Prostate gland (tissue), 2 donors: ENCODE measurements around the gene TBC1D5. TPM values are rescaled to one million over a fixed set of nuclear protein-coding genes. Genes with fewer than 3 reads are reported as not detected.

Experiments used
- DNase-seq: peaks from one replicate; pipeline ENCODE4 v3.0.0-alpha.2; 2019; ENCODE audit warnings: low spot score
- H3K27ac ChIP-seq, 2 donors: fragments of 200-600 bp; sonication (generic); 2 replicates each; pipeline ENCODE4 v1.5.1; 2017 to 2019
- H3K27me3 ChIP-seq: fragments of 200-600 bp; sonication (generic); replicated peaks from 2 replicates; pipeline ENCODE4 v1.5.1; 2019; ENCODE audit not compliant: insufficient read depth
- H3K36me3 ChIP-seq, 2 donors: fragments of 200-600 bp; sonication (generic); 1 replicate in 1 of 2; 2 replicates in 1 of 2; pipeline versions ENCODE4 v1.5.1 to v1.8.1; 2017 to 2019
- H3K4me1 ChIP-seq: fragments of 200-600 bp; sonication (generic); replicated peaks from 2 replicates; pipeline ENCODE4 v1.5.1; 2019
- H3K4me3 ChIP-seq, 2 donors: fragments of 200-600 bp; sonication (generic); 2 replicates each; pipeline ENCODE4 v1.5.1; 2017 to 2019
- H3K9me3 ChIP-seq: fragments of 200-600 bp; sonication (generic); 2 replicates; pipeline ENCODE4 v1.5.1; 2017
- POLR2A ChIP-seq: fragments of 450-650 bp; IDR thresholded peaks from one replicate; pipeline ENCODE4 v1.6.1; 2016; ENCODE audit warnings: antibody characterized with exemption, mild to moderate bottlenecking
- POLR2AphosphoS5 ChIP-seq: sonication (generic); formaldehyde crosslinking; IDR thresholded peaks from one replicate; pipeline ENCODE4 v1.6.1; 2017; ENCODE audit warnings: antibody characterized with exemption
- WGBS: methylation state at CpG from one replicate; pipeline ENCODE4 v1.1.5; 2018; 5-methylcytosine and 5-hydroxymethylcytosine counted together
- intact Hi-C: fragments of 100-400 bp; cut with DNase I; formaldehyde crosslinking; loops from one replicate; pipeline ENCODE4 v1.14.2; 2022
- total RNA-seq, 2 donors: library from RNA; depleted of rRNA; stranded (reverse); fragments of >200 nt; gene quantifications; one replicate each; pipeline ENCODE4 v1.1.0, GENCODE V29; 2016
- TF ChIP-seq, protein P1 (sequence below), 4 experiments: fragments of 200-600 bp in 2 of 4; fragments of 450-650 bp in 2 of 4; sonication (generic) in 2 of 4; IDR thresholded peaks; 1 replicate in 3 of 4; 2 replicates in 1 of 4; pipeline ENCODE4 v1.5.1; 2016 to 2019; ENCODE audit warnings: antibody characterized with exemption in 4 of 4, mild to moderate bottlenecking in 2 of 4, moderate library complexity in 2 of 4

The TBC1D5 gene
- total RNA-seq, 2 donors from 2014 or later = 64.8 to 99.2 TPM

DNA sequence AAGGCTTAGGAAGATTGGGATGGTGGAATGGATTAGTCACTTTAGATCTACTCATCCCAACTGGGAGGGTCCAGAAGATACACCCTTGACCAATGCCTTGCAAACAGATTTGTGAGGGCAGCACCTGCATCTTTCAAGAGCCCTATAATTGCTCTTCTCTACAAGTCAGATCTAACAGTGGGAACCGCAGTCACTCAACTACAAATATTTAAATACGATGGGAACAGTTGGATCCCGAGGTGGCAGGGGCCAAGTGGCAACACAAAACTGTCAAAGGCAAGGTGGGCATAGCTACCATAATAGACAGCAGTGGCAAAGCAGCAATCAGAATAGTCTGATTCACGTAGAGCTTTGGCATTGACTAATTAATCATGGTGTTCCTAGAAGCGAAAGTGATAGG lies 152.0 kb downstream of the TBC1D5 start:
- no peaks in the 10 kb centered on the region for H3K27me3 ChIP-seq
- H3K9me3 ChIP-seq = no peaks in the 10 kb centered on the region
- 98% methylated on average over 5 of the region's 5 CpGs for WGBS
- H3K27ac ChIP-seq = no peak overlapping the region
- H3K36me3 ChIP-seq = no peaks in the 10 kb centered on the region
- no peak overlapping the region for H3K4me3 ChIP-seq
- TF ChIP-seq POLR2A = no peak
- TF ChIP-seq POLR2AphosphoS5 = no peak
- TF ChIP-seq, protein P1, sequence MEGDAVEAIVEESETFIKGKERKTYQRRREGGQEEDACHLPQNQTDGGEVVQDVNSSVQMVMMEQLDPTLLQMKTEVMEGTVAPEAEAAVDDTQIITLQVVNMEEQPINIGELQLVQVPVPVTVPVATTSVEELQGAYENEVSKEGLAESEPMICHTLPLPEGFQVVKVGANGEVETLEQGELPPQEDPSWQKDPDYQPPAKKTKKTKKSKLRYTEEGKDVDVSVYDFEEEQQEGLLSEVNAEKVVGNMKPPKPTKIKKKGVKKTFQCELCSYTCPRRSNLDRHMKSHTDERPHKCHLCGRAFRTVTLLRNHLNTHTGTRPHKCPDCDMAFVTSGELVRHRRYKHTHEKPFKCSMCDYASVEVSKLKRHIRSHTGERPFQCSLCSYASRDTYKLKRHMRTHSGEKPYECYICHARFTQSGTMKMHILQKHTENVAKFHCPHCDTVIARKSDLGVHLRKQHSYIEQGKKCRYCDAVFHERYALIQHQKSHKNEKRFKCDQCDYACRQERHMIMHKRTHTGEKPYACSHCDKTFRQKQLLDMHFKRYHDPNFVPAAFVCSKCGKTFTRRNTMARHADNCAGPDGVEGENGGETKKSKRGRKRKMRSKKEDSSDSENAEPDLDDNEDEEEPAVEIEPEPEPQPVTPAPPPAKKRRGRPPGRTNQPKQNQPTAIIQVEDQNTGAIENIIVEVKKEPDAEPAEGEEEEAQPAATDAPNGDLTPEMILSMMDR (IDR thresholded peaks at IDR 0.05) = no peak
- DNase-seq = no peak
- intact Hi-C loops = no loop called here
- no peaks in the 10 kb centered on the region for H3K4me1 ChIP-seq

DNA sequence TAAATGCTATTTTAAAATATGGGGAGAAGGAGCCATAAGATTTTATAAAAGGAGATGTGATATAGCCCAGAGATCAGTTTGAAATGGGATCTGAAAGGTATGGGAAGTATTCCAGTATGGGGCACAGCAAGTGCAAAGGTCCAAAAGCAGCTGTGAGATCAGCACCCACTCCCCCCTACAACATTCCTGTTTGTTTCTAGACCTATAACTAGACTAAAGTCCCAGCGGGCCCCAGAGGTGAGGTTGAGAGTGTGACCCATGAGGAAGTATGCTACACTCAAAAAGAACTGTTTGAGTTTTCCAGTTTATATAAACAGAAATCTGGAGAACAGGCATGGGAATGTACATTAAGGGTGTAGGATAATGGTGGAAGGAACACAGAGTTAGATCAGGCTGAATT lies 152.5 kb downstream of the TBC1D5 start:
- no peaks in the 10 kb centered on the region for H3K36me3 ChIP-seq
- no peak overlapping the region for H3K4me3 ChIP-seq
- no peak for DNase-seq
- H3K9me3 ChIP-seq = no peaks in the 10 kb centered on the region
- H3K27me3 ChIP-seq = no peaks in the 10 kb centered on the region
- intact Hi-C loops = no loop called here
- TF ChIP-seq POLR2AphosphoS5 = no peak
- no peak for TF ChIP-seq POLR2A
- TF ChIP-seq, protein P1 (IDR thresholded peaks at IDR 0.05) = no peak
- 100% methylated on average over 1 of the region's 1 CpG for WGBS
- H3K27ac ChIP-seq = no peak overlapping the region
- H3K4me1 ChIP-seq = no peaks in the 10 kb centered on the region

DNA sequence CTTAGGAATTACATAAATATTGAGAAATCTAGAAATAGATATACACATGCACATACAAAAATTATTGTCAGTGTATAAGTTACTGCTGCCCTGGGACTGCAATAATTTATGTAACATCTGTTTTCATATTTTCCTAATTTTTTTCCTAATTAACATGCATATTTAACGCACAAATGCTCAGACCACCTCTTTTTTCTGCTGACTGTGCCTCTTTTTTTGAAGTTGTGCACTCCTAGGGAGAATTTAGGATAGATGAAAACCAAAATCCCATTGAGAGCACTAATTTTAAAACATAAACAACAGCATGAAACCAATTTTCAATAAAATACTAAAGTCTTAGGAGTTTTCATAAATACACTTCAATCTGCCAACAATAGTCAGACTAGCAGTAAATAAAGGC lies 154.0 kb downstream of the TBC1D5 start:
- TF ChIP-seq, protein P1 (IDR thresholded peaks at IDR 0.05) = no peak
- no peak for TF ChIP-seq POLR2AphosphoS5
- no peak for TF ChIP-seq POLR2A
- WGBS = 95% methylated on average over 1 of the region's 1 CpG
- no peaks in the 10 kb centered on the region for H3K4me1 ChIP-seq

DNA sequence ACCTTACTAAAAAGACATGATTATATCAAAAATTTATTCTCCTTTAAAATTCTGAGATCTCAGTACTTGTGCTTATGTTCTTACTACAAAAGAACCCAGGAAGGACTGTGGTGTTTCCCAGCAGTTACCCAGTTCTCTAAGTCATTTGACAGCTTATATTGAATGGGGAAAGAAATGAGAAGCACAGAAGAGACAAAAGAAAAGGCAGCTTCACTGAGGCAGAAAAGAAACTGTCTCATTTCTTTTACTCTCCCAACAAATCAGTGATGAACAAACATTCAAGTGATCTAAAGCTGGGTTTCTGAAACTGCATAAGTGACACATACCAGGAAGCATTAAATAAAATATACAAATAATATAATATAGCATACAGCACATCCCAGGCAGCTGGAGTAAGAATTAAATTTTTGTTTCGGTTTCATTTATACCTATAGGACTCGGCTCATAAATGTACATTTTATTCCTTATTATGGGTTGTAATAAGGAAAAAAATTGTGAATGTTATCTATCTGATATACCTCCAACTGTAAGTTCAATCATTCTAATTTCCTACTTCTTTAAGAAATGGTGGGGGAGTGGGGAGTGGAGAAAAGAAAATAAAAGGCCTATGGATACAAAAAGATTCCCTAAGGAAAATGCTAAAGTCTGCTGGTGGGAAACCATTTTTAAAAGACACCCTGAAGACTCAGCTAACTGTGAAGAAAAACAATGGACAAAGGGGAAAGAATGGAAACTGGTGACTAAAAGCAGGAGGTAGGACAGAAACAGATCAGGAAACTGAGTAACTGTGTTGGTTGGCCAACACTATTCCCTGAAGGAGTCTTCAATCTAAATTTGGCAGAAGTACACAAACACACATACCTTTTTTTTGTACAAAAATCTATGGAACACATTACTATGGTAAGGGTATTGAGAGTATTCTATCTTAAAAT lies 156.8 kb downstream of the TBC1D5 start:
- Histone ChIP-seq H3K36me3 (no peaks in the 10 kb centered on the region), H3K4me1 (no peaks in the 10 kb centered on the region), H3K27me3 (no peaks in the 10 kb centered on the region), H3K9me3 (no peaks in the 10 kb centered on the region), H3K4me3 (no peak overlapping the region), H3K27ac (no peak overlapping the region)
- 93% methylated on average over 2 of the region's 2 CpGs for WGBS
- intact Hi-C loops = no loop called here
- no peak for DNase-seq
- TF ChIP-seq, protein P1 (IDR thresholded peaks at IDR 0.05) = no peak
- TF ChIP-seq POLR2A (no peak), POLR2AphosphoS5 (no peak)

More for the DNA sequence above, 154.0 kb downstream of the TBC1D5 start:
- no peak overlapping the region for H3K27ac ChIP-seq
- H3K36me3 ChIP-seq = no peaks in the 10 kb centered on the region
- intact Hi-C loops = no loop called here
- no peaks in the 10 kb centered on the region for H3K9me3 ChIP-seq
- H3K4me3 ChIP-seq = no peak overlapping the region
- DNase-seq = no peak
- no peaks in the 10 kb centered on the region for H3K27me3 ChIP-seq

DNA sequence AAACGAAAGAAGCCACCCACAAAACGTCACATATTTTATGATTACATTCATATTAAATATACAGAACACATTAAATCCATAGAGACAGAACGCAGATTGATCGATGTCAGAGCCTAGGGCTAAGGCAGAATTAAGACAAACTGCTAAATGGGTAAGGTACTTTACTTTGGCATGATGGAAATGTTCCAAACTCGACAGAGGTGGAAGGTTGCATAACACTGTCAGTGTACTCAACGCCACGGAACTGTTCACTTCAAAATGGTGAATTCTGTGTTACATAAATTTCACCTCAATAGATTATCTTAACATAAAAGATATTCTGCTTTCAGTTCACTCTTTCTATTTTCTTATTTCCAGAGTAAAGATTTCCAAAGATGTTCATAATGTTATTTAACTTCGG lies 158.4 kb downstream of the TBC1D5 start:
- TF ChIP-seq POLR2A (no peak), POLR2AphosphoS5 (no peak)
- TF ChIP-seq, protein P1 (IDR thresholded peaks at IDR 0.05) = no peak

More for the DNA sequence above, 158.4 kb downstream of the TBC1D5 start:
- WGBS = 92% methylated on average over 8 of the region's 8 CpGs
- intact Hi-C loops = no loop called here
- H3K27me3 ChIP-seq = no peaks in the 10 kb centered on the region
- H3K27ac ChIP-seq = no peak overlapping the region
- no peaks in the 10 kb centered on the region for H3K4me1 ChIP-seq
- no peak overlapping the region for H3K4me3 ChIP-seq
- no peaks in the 10 kb centered on the region for H3K9me3 ChIP-seq
- H3K36me3 ChIP-seq = no peaks in the 10 kb centered on the region
- DNase-seq = no peak
